22Rv1 (cell line): ENCODE results near the gene AKAP6.

ENCODE experiments used
- CTCF ChIP-seq: fragments of 450-650 bp; IDR thresholded peaks from 2 replicates; pipeline ENCODE4 v1.5.1; 2017; ENCODE audit warnings: mild to moderate bottlenecking
- ZFX ChIP-seq: fragments of 450-650 bp; IDR thresholded peaks from 2 replicates; pipeline ENCODE4 v1.6.1; 2017; ENCODE audit warnings: antibody characterized with exemption, borderline replicate concordance

DNA sequence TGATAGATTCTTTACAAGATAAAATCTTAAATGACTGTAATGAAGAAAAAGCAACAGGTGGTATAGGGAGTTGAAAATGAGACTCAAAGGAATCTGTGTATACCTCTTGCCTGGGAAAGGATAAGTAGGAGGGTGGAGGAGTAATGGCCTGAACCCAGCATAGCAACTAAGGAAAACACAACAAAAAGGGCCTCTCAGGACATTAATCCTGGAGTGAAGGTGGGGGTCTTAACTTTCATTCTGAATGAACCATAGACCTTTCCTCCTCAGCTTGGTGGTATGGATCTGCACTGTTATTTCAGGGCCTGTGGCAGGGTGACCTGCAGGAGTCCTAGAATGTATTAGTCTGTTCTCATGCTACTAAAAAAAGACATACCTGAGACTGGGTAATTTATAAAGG, 185.6 kb downstream of the AKAP6 start:
- TF ChIP-seq CTCF (no peak), ZFX (no peak)
